Kidney (tissue), 14 donors: ENCODE measurements around the gene DCBLD2. TPM values are rescaled to one million over a fixed set of nuclear protein-coding genes. Genes with fewer than 3 reads are reported as not detected.

Experiments
- DNase-seq, 5 donors: peaks; one replicate each; pipeline ENCODE4 v3.0.0-alpha.2; 2013 to 2020
- FAIRE-seq: peaks from 2 replicates; lab custom pipeline; 2012; peaks lifted over from hg19 to GRCh38; lab: Jason Lieb, UNC
- H3K27ac ChIP-seq, 2 donors: one replicate each; pipeline ENCODE4 v1.7.0; 2013; ENCODE audit warnings: low read depth in 2 of 2, low read length in 2 of 2, inconsistent platforms in 1 of 2
- H3K27me3 ChIP-seq: one replicate; pipeline ENCODE4 v1.7.1; 2013; ENCODE audit warnings: low read length, inconsistent platforms; ENCODE audit not compliant: control insufficient read depth, insufficient read depth
- H3K36me3 ChIP-seq, 3 donors: one replicate each; pipeline versions ENCODE4 v1.7.0 to v1.7.1; 2013; ENCODE audit warnings: low read length in 3 of 3, control low read depth in 1 of 3, inconsistent platforms in 1 of 3; ENCODE audit not compliant: insufficient read depth in 3 of 3, control insufficient read depth in 2 of 3
- H3K4me1 ChIP-seq, 3 donors: one replicate each; pipeline versions ENCODE4 v1.7.0 to v1.7.1; 2013; ENCODE audit warnings: low read length in 3 of 3, inconsistent platforms in 1 of 3, low read depth in 1 of 3; ENCODE audit not compliant: control insufficient read depth in 2 of 3, insufficient read depth in 2 of 3
- H3K4me3 ChIP-seq, 3 donors: one replicate each; pipeline versions ENCODE4 v1.7.0 to v1.8.1; 2013; ENCODE audit warnings: low read length in 3 of 3, control low read depth in 1 of 3, inconsistent platforms in 1 of 3
- H3K9ac ChIP-seq, 3 donors: one replicate each; pipeline versions ENCODE4 v1.7.0 to v1.7.1; 2013; ENCODE audit warnings: low read length in 3 of 3, control low read depth in 1 of 3, inconsistent platforms in 1 of 3
- H3K9me3 ChIP-seq, 3 donors: one replicate each; pipeline versions ENCODE4 v1.7.0 to v1.7.1; 2013; ENCODE audit warnings: low read length in 3 of 3, control low read depth in 1 of 3, inconsistent platforms in 1 of 3; ENCODE audit not compliant: control insufficient read depth in 2 of 3, insufficient read depth in 1 of 3
- intact Hi-C: fragments of 100-400 bp; cut with DNase I; formaldehyde crosslinking; loops from one replicate; pipeline ENCODE4 v1.11.1; 2022
- polyA plus RNA-seq: library from polyadenylated mRNA; stranded (reverse); fragments of 350-450 nt; fragmentation: Illumina TruSeq; extraction: RNeasy Lipid Tissue Mini Kit (QIAGEN cat#74804); gene quantifications from one replicate; pipeline ENCODE4 v1.2.3, GENCODE V29; 2014; ENCODE audit warnings: low read depth, low replicate concordance; ENCODE audit not compliant: insufficient read depth
- total RNA-seq: library from RNA; stranded (reverse); fragmentation: NEBNext Ultra II Directional; extraction: Animal tissue kit (Norgen Biotek cat#: 25700); gene quantifications from one replicate; pipeline ENCODE4 v1.2.1, GENCODE V29; 2021
- TF ChIP-seq, protein P1 (sequence below): IDR thresholded peaks from 3 replicates; pipeline ENCODE4 v1.5.1; 2012; ENCODE audit warnings: mild to moderate bottlenecking, moderate library complexity, borderline replicate concordance; ENCODE audit not compliant: insufficient read depth; ENCODE audit errors: extremely low read depth
- donor health status: control.
- donor health status: control.
- donor health status: control.
- donor health status: control.
- donor health status: control.
- donor health status: DM: yes; HTN: yes; CAD: no.
- donor health status: Normal renal cell carcinoma (clear cell type).

The DCBLD2 gene
- total and polyA plus RNA-seq, 2 donors from 2014 or later: 8.0 to 39.3 TPM

DNA sequence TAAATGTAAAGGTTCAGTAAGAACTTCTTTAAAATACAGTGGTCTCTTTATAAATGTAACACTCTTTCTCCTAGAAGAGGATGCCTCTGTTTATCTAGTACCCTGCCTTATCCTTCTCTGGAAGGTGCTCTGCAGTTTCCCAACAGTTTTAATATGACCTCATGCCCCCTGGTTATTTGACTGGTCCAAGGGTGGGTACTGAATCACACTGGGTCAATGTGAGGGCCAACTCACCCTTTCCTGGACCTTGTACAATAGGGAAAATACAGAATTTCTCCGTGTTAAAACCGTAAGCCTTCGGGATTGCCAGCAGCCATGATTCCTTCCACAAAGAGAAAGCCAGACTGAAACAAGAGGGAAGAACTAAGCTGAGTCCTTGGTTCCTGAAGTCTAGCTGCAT lies 9.2 kb downstream of the DCBLD2 start:
- no peaks in the 10 kb centered on the region for H3K36me3 ChIP-seq
- no peaks in the 10 kb centered on the region for H3K9me3 ChIP-seq
- no peak overlapping the region for H3K27ac ChIP-seq
- no peak overlapping the region for H3K9ac ChIP-seq
- FAIRE-seq (no peak), DNase-seq (no peak)
- H3K4me3 ChIP-seq: no peak overlapping the region
- H3K27me3 ChIP-seq: no peaks in the 10 kb centered on the region
- H3K4me1 ChIP-seq: peaks cover 0 to 9% (median 2%) of the 10 kb centered on the region in 3 donors
- TF ChIP-seq, protein P1, sequence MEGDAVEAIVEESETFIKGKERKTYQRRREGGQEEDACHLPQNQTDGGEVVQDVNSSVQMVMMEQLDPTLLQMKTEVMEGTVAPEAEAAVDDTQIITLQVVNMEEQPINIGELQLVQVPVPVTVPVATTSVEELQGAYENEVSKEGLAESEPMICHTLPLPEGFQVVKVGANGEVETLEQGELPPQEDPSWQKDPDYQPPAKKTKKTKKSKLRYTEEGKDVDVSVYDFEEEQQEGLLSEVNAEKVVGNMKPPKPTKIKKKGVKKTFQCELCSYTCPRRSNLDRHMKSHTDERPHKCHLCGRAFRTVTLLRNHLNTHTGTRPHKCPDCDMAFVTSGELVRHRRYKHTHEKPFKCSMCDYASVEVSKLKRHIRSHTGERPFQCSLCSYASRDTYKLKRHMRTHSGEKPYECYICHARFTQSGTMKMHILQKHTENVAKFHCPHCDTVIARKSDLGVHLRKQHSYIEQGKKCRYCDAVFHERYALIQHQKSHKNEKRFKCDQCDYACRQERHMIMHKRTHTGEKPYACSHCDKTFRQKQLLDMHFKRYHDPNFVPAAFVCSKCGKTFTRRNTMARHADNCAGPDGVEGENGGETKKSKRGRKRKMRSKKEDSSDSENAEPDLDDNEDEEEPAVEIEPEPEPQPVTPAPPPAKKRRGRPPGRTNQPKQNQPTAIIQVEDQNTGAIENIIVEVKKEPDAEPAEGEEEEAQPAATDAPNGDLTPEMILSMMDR: no peak
- intact Hi-C loops: no loop called here

GRCh38 chr3:98890965-98891910 lies 10.3 kb downstream of the DCBLD2 start:
- Histone ChIP-seq H3K4me3 (no peak overlapping the region), H3K27ac (no peak overlapping the region), H3K9me3 (no peaks in the 10 kb centered on the region), H3K9ac (no peak overlapping the region), H3K4me1 (peaks cover 0 to 9% (median 2%) of the 10 kb centered on the region in 3 donors), H3K27me3 (no peaks in the 10 kb centered on the region), H3K36me3 (no peaks in the 10 kb centered on the region)
- TF ChIP-seq, protein P1: no peak
- DNase-seq (peak in 1 of 5 donors; percentile 8), FAIRE-seq (no peak)
- intact Hi-C loops: no loop called here

- no peak for FAIRE-seq
- Histone ChIP-seq H3K4me3 (no peak overlapping the region), H3K27me3 (no peaks in the 10 kb centered on the region), H3K4me1 (peaks cover 0 to 9% (median 5%) of the 10 kb centered on the region in 3 donors), H3K27ac (no peak overlapping the region), H3K36me3 (no peaks in the 10 kb centered on the region), H3K9me3 (no peaks in the 10 kb centered on the region), H3K9ac (no peak overlapping the region)
- intact Hi-C loops: no loop called here
- TF ChIP-seq, protein P1: no peak
- DNase-seq: no peak
Measured at GRCh38 chr3:98890181-98890835, 11.2 kb downstream of the DCBLD2 start.
